ENCODE results near the gene ADGRL4.
"Not testable (repeated sequence)": the region's sequence is repeated elsewhere in the genome, so short reads cannot be mapped to it uniquely, and the experiment has no call there.

ADGRL4 gene

DNA sequence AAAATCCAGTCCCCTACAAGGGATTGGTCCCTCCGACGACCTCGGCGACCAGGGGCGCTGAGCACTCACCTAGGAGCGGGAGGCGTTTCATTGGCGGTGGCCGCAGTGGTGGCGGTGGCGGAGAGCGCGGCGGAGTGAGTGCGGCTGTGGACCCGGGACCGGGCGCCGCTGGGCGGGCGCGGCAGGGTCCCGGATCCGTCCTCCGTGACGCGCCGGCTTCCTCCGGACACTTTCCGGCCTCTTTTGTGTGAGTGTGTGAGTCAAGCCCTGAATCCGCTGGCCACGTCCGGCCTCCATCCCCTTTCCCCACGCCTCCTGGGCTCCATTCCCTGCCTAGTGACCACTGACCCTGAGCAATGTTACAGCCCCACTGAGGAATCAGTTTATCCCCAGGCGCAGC lies at the start of gene ADGRL4:
Gene ADGRL4 (minus strand): TSS at position 167 of the 400 bp plus-strand sequence. CDS start 76 bp downstream, at position 91.
- no peak for DNase-seq

DNA sequence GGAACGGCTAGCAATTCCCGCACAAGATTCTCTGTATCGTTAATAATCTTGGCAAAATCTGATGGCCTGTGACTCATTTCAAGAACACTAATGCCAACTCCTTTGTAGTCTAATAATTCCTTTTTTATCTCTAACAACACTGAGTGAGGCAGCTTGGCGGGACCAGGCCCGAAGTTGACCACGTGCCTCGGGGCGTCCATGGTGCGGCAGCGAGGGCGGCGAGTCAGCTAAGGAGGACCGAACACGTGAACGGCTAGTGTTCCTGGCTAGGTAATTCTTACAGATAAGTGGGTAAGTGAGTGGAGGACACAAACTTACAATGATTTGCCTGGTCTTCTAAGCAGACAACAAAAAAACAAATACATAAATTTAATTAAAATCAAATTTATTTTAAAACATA lies 49.3 kb upstream of the ADGRL4 start:
- no peak for DNase-seq

DNA sequence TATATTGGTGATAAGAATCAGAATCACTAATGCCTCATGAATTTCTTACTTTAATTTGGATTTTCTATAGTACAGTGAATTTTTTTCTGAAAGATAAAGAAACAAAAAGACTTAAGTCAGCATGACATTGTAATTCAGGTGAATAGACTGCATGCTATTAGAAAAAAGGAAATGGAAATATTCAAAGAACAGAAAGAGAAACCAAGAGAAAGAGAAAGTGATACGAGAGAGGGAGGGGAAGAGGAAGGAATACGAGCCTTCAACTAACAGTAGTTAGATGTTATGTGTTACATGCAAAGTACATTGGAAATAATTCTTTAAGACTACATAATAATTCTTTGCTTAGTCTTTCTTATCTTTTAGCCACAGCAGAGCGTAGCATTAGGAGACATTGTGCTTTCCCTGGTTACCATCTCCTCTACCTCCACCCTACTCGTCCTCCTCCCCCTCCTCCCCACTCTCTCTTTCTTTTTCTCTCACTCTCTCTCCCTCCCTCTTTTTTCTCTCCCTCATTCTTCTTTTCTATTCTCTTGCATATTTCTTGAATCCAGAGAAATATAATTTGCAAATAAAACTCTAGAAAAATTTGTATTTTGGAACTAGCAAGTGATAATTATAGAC lies 46.4 kb upstream of the ADGRL4 start:
- no peak for DNase-seq

DNA sequence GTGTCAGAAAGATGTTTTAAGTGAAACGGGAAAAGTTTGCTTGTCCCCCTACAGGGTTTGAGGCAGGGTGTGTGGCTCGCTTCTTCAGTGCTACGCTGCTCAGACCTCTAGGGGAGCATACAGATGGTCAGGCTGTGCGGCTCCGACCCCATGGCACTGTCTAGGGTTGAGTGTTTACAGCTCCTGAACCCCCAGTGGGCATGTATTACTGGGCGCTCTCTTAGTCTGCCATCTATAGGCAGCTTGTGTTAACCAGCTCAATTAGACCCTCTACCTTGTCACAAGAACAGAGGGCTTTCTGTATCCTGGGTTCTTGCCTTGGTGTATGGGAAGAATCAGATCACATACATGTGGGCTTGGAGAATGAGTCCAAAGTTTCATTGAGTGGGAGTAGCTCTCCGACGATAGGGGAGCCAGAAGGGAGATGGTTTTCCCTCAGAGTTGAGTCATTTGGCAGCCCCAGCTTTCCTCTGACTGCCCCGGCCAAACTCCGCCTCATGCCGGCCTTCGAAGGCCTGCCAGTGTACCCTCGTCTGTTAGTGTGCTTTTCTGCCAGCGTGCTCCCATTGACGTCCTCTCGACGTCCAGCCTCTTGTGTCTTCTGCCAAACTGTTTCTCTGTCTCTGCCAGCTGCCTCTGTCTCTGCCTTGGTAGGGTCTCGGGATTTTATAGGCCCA lies 38.6 kb upstream of the ADGRL4 start:
- DNase-seq: no peak

DNA sequence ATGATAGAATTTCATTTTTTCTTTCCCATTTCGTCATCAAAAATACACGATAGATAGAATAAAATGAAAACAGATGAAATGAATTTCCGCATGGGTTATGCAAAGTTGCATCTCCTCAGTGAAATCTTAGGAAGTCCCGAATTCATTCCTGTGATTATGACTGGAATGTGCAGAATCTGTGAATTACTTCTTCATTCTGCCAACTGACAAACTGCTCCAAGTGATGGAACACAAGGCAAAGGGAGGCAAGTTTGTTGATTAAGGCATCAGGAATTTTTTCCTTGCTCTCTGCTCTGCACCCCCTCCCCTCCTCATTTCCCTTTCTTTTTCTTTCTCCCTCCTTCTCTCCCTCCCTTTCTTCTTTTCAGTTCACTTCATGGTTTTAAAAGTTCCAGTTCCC lies 37.0 kb upstream of the ADGRL4 start:
- DNase-seq: no peak

DNA sequence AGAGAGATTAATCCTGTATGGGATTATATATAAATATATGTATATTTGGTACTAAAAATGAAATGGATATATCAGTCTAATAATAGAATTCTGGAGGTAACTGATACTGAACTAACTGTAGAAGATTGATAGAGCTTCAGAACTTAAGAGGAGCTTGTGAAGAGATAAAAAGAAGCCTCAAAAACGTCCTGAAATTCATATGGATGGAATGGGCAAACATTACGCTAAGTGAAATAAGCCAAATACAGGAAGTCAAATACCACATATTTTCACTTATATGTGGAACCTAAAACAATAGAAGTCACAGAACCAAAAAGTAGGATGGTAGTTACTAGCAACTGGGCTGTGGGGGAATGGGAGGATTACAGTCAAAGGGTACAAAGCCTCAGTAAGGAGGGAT lies 36.0 kb upstream of the ADGRL4 start:
- DNase-seq: no peak

DNA sequence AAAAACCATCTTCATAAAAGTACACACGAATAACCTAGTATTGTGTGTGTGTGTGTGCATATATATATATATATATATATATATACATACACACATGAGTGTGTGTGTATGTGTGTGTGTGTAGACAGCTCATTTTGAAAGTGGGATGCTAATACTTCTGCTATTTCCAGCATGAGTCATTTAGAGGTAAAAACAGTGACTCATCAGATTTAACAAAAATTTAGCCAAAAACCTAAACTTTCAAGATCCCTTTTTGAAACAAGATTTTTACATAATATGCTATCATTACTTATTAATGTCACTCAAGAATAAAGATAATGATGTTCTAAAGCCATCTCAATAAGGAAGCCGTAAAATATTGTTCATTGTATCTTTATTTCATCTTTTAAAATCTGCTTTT lies 35.6 kb upstream of the ADGRL4 start:
- DNase-seq: no peak

DNA sequence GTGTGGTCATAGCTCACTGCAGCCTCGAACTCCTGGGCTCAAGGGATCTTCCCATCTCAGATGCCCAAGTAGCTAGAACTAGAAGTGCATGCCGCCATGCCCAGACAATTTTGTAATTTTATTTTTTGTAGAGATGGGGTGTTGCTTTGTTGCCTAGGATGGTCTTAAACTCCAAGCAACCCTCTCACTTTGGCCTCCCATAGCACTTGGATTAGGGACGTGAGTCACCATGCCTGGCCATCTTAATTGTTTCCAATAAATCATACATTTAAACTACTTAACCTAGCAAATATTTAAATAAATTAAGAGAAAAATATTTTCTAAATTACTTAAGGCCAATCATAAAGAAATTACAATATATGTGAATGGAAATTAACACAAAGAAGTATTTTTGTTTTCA lies 35.1 kb upstream of the ADGRL4 start:
- no peak for DNase-seq

DNA sequence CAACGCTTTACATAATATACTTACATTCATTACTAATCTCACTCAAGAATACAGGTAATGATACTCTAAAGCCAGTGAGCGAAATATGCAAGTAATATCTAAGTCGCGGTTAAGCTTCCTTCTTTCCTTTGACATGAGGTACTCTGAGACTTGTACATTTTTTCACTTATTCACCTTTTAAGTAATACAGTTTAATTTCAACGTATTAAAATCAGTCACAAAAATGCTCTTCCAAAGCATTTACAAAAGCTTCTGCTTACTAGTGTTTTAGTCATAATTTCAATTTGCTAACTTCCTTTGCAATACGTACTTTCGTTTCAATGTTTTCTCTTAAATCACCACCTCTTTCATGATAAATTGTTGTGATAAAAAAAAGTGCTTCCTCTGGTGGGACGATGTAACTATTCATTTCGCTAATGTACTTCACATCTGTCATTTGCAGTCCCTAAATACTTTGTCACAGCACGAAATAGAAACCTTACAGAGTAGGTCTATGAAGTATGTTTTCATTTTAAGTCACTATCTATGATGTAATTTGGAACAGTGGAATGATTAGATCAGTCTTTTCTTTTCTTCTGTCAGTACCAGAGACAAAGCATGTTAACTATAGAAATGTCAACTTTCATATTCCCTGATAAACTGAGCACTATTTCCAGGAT lies 34.0 kb upstream of the ADGRL4 start:
- DNase-seq: no peak

DNA sequence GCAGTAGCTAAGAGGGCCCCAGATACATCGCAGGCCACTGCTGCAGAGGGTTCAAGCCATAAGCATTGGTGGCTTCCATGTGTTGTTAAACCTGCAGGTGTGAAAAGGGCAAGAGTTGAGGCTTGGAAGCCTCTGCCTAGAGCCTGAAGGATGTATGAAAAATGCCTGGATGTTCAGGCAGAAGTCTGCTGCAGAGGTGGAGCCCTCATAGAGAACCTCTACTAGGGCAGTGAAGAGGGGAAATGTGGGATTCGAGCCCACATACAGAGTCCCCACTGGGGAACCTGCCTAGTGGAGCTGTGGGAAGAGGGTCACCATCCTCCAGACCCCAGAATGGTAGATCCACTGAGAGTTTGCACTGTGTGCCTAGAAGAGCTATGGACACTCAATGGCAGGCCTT lies 30.6 kb upstream of the ADGRL4 start:
- no peak for DNase-seq

DNA sequence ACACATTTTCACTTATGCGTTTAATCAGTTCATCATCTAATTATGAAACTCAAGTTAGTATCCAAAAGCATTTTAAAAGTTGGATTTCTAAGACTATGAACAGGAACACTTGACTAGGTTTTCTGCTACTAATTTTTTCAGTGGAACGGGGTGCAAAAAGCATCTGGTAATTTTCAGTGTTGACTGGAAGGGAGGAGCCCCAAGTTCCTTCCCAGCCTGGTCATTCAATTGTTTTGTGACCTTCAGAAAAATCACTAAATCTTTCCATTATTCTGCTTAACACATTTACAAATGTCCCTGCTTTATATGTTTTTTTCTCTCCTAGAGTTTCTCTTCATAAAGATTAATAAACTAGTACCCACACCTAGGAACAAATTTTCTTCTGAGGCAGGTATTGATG lies 6.0 kb upstream of the ADGRL4 start:
- no peak for DNase-seq

DNA sequence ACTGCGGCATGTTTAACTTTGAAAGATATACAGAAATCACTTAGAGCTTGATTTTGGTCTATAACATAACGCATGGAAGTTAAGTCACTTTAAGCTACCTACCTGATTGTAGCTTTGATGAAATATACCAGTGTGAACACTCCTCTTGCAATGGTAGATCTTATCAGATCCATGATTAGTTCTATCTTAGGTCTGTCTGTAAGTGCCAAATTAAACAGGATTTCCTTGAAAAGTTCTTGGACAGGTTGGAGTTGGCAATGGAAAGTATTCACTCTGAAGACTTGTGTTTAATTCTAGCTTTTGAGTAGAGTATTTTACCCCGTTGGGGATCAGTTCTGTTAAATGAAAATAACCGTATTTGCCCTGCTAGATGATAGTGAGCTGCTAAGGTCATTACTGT lies 4.1 kb upstream of the ADGRL4 start:
- no peak for DNase-seq

DNA sequence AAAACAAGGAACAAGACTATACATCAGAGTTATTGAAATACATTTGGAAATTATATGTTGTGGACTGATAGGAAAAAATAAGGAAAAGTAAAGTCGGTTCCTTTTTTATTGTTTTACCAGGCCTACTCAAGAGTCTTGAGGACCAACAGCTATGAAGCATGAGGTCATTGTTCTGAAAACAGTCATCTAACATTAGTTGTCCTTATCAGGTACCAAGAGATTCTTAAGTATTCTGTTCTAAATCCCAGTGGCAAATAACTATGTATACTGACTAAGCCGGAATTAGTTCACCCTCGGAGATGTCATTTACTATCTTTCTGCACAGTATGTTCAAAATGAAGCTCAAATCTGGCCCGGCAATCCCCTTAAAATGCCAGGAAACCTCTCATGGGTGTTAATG lies 585 bp downstream of the ADGRL4 start:
- DNase-seq: no peak

DNA sequence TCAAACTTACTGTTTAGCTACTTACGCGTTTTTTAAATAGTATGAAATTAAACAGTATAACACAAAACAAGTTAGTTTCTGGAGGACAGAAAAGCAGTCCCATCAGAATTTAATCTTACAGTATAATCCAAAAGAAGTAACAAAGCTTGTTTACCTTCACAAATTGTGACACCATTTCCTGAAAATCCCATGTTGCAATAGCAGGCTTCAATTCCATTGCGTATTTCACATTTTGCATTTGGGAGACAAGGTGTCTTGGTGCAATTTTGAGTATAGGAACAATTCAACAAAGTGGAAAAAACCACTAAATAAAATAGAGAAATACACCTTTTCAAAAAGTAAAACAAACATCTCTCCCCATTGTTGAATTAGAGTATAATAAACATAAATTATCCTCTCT lies 1.6 kb downstream of the ADGRL4 start:
- DNase-seq: no peak

DNA sequence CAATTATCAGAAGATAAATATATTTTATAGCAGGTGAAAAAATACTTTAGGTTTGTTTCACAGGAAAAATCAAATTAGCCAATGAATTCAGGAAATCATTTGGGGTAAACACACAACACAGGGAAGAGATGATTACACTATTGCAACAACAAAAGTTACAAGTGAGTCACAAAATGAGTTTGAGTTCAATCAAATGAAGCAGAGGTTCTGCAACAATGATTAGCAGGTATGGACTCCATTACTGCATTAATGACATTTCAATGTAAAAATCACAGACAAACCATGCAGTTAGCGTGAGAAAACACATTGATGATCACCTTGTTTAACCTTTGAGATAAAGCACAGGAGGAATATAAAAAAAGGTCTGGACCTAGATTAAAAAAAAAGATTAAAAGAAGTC lies 9.7 kb downstream of the ADGRL4 start:
- no peak for DNase-seq

DNA sequence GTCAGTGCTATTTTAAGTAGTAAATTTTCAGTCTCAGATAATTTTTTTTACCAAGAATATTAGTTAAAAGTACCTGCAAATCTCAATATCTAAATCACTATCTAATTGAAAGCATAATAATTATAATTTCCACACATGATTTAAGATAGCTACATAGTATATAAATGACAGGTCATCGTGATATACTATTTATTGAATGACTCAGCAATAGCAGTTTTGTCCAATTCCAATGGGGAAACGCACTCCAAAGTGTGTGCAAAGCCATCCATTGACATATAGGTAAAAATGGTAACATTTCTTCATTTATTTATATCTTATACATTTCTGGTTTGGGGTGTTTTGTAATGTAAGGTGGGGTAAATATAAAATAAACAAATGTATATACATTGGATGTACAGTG lies 19.5 kb downstream of the ADGRL4 start:
- DNase-seq: no peak

DNA sequence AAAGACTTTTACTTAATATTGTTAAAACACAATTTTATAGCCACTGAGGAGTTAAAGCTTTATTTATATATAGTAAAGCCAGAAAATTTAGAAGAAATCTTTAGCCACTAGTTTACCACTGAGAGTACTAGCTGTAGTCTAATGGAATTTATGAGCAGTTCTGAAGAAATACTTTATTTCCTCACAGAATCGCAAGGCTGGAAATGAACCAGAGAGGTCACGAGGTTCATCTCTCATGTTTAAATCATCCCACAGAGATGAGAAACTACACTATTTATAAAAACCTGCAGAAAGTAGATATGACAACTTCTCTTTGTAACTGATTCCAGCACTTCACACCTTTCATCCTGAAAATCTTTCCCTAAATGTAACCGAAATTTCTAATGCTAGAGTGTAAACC lies 26.0 kb downstream of the ADGRL4 start:
- no peak for DNase-seq

DNA sequence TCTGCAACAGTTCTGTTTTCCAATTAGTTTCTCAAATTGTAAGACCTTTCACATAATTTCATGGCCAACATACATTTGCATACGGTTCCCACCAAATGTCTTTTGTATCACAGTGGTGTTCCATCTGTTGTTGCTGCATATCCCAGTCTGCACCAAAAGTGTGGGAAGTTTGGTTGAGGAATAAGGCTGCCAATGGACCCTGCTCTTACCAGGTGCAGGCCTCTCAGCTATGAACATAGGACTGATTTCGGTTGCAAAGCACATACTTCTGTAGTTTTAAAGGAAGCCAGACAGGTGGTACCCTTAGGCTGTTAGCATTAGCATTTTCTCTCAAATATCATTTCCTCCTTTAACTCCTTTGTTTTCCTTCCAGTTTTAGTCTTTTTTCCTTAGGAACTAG lies 33.8 kb downstream of the ADGRL4 start:
- DNase-seq: no peak

DNA sequence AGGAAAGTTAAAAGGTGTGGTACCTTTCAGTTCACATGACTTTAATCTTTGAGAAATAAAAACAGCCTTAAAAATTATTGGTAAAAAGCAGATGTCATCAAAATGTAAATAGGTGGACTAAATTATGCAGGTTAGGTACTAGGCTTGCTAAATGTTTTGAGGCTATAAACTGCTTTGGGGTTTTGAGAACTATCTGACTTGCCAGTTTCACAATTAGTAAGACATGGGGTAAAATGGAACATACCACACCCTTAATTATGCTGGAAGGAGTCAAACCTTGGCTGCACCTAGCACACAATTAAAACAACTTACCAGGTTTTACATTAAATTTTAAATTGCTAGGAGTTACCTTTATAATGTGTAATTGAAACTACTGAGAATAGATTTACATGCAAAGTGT lies 39.4 kb downstream of the ADGRL4 start:
- DNase-seq: not testable (repeated sequence)

DNA sequence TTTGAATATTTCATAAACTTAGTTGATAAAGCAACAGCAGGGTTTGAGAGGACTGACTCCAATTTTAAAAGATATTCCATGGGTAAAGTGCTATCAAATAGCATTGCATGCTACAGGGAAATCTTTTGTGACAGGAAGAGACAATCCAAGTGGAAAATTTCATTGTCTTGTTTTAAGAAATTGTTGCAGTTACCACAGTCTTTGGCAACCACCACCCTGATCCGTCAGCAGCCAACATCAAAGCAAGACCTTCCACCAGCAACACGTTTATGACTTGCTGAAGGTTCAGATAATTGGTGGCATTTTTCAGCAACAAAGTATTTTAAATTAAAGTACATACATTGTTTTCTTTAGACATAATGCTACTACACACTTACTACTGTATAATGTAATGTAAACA lies 47.8 kb downstream of the ADGRL4 start:
- no peak for DNase-seq

DNA sequence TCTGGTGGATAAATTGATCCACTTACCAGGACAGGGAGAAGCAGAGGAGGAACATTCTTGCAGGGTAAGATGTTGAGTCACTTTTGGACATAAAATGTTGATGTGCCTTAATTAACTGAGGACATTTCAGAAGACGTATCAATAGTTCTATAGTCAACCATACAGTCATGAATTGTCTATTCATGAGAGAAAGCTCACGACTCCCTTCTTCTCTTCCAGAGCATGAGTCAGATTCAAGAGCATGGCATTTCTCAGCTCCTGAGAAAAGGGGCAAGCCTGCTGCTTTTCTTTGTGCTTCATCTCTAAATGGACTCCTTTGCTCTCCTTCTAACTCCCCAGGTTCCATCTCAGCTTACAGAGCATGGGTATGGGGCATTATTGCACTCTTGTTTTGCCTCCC lies 55.7 kb downstream of the ADGRL4 start:
- DNase-seq: no peak

DNA sequence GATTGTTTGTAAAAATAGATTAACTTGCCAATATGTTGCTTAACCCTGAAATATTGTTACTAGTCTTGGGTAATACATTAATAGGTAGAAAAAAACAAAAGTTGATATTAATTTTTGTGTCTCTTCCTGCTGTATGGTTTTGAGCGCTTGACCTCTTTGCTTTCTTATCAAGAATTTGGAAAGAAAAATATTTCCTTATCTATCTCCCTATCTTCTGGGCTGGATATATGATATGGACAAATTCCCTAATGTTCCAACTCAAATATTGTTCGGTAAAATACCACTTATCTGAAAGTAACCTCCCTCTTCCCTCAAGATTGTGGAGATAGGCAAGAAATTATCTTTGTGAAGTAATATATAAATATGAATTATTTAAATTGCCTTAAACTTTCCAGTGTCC lies 57.3 kb downstream of the ADGRL4 start:
- DNase-seq: no peak

DNA sequence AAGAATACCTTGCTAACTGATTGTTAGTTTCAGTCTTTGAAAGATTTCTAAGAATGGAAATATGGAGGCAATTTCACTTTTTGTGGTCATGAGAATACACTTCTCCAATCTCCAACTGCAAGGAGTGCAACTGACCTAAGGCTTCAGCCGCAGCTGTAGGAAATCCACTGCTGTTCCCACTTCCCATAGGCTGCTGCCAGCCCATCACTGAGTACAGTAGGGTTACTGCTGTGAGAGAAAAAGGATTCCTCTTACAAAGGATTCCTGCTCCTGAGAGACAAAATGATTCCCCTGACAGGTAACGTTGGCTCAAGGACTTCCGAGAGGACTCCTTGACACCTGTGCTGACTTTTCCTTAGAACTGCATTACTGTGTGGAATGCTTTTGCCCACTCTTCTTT lies 87.4 kb downstream of the ADGRL4 start:
- no peak for DNase-seq

DNA sequence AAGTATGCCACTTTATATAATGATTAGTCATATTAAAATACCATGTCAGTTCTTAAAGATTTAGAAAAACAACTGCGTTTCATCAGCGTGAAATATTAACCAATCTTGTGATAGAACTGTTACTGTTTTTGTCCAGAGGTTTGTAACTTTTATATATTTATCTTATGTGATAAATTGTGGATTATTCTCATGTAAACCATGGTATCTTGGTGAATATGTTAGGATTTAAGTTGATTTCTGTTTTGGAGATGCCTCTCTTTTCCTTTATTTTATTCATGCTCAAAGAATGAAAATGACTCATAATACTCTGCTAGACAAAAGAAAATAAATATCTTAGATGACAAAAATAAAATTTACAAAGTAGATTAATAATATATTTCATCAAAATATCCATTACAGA lies 88.4 kb downstream of the ADGRL4 start:
- DNase-seq: no peak

DNA sequence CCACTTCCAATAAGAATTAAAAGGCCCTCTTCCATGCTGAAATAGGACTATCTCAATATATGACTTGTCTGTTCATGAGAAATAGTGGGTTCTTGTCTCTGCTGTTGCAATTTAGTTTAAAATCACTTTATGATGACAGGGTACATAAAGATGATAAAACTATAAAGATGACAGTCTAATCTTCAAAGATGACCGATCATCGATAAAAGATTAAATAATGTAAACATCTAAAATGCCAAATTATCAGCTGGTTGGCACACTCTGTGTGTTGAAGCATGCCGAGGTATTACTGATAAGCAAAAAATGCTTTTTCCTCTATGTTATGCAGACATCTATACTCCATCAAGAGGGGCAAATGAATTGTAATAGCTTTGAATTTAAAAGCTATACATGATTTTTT lies 89.5 kb downstream of the ADGRL4 start:
- DNase-seq: no peak
